GM19468 (cell line): Measurements from ENCODE around the gene TOP3A.

Experiments used
- ATAC-seq: cut with Tn5 transposase; IDR thresholded peaks from one replicate; pipeline ENCODE4 v1.9.1; 2021; ENCODE audit warnings: mild to moderate bottlenecking, moderate library complexity, moderate number of reproducible peaks; ENCODE audit not compliant: unreplicated experiment; ENCODE audit errors: extremely low read depth

TOP3A gene

DNA sequence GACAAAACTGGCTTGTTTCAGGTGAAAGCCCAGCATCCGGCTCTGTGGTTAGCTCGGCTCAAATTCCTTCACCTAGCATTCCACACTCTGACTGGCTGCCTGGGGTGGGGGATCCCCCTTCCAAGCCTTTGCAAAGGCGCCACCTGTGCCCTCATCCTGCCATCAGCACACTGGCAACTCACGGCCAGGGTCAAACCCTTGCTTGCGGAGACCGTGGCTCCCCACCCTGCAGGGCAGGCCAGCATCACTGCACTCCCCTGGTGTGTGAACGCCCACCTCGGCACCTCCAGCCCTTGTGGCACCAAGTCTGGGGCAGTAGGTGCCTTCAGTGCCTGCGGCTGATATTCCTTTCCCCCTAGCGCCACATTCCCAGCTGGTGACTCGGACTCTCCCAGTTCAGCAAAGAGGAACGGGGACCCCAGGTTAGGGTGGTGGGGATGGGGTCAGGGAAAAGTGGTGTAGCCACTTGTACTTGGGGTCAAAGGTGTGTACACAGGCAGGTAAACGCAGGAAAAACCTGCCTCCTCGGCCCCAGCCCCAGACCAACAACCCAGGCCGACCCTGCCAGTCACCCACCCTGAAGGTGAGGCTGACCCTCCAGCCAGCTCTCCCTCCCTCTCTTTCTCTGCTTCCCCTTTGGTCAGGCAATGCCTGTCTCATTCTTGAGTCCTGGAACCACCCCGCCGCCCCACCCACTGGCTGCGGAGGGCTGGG is 57.4 kb downstream of the TOP3A start:
- ATAC-seq, result no peak

DNA sequence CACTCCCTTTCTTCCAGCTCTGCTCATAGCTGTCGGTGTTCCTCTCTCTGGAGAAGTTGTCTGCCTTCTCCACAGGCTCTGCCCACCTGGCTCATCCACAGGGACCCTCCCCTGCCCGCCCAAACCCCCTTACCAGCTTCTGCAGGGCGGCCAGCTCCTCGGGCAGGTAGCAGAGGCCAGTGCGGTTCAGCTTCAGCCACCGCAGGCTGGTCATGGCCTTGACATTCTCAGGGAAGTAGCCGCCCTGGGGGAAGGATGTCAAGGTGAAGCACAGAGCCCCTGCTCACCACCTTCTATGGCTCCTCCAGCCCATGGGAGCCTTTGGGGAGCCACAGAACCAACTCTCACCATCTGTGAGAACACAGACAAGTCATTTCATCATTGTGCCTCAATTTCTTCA is 58.0 kb downstream of the TOP3A start:
- ATAC-seq, result no peak

DNA sequence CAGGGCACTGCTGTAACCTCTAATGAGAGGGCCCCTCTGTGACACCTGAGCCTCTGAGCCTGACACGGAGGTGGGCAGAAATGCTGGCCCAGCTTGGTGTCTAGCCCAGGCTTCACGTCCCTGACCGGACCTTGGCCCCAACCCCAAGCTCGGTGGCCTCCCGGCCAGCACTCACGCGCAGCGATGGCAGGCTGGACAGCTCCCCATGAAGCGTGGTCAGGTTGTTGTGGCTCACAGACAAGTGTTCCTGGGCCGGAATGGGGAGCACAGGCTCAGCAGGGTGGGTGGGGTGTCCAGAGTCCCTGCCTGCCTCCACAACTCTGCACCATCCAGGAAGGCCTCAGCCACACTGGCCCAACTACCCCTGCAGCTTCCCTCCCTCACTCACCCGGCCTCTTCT is 58.4 kb downstream of the TOP3A start:
- no peak for ATAC-seq

DNA sequence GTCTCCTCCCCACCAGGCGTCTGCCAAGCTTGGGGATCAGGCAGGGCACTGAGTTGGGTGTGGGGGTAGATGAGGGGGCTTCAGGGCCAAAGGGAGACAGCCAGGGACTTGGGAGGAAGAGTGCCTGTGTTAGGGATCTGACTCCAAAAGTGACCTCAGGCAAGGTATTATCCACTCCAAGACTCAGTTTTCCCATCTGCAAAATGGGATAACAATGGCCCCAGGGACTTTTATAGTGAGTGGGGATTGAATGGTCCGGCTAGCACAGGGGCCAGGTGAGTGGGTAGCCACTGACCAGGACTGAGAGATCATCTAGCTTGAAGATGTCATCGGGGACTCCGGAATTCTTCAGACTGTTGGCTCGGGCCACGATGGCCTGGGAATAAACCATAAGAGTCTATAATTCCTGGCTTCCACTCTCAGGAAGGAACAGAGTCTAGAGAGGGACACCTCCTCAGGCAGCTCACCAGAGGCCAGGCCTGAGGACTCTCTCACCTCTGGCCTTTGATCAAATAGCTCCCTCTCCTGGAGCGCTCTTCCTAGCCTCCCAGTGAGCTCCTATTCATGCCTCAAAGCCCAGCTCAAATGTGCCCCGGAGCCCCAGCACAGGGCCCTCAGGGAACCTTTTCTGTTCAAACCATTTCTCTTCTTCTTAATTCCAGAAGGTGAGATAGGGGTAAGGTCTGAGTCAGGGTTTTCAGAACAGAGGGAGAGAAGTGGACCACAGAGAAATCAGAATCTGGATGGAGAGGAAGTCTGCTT is 59.7 kb downstream of the TOP3A start:
- ATAC-seq, result no peak

DNA sequence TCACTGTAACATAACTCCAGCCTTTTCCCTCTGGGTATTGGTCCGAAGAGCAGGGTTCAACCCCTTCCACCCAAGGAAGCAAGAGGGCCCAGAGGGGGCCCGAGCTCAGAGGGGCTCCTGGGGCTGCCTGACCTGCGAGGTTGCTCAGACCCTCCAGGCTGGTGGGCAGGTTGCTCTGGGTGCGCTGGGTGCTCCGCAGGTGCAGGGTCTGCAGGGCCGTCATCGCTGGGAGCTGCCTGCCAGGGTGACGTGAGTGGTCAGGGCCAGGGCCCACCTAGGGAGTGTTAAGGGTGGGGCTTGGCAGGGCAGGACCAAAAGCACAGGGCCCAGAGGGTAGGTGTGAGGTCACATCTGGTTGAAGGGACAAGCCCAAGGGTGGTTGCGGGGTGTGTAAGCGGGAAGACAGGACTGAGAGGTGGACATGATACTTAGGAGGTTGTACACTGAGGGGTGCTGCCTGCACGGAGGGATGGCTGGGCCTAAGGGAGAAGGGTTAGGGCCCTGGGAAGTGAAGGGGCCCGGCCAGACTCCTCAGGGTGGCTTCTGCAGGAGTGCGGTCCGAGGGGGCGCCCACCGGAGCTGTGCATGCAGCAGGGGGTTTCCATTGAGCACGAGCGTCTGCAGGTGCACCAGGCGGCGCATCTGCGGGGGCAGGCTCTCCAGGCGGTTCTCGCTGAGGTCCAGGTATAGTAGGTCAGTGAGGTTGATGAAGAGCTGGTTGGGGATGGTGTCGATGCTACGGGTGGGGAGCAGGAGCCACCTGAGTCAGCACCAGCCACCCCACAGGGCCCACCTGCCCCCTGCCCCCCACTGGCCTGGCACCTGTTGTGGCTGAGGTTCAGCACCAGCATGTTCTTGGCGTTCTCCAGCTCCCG is 60.6 kb downstream of the TOP3A start:
- ATAC-seq, result no peak

DNA sequence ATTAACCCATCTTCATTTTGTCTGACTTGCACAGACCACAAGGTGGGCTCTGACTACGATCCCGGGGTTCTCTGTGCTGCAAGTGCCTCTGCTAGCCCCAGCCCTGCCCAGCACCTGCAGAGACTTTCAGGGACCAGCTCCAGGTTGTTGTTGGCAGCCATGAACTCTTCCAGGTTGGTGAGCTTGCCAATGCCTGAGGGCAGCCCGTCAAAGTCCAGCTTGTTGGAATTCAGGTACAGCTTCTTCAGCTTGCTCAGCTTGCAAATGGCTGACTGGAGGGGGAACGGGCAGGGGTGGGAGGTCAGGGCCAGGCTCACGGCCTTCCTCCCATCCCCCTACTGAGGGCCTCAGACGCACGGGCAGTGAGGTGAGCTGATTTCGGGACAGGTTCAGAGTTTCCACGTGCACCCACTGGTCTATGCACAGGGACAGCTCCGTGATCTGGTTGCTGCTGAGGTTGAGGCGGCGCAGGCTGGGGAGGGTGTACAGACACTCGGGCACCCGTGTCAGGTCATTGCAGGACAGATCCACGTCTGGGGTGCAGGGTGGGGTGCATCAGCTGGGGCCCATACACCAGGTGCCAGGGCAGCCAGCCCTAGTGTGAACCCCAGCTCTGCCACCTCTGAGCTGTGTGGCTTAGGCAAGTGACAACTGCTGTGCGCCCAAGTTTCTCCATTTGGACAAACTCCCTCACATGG is 61.5 kb downstream of the TOP3A start:
- ATAC-seq, result no peak

DNA sequence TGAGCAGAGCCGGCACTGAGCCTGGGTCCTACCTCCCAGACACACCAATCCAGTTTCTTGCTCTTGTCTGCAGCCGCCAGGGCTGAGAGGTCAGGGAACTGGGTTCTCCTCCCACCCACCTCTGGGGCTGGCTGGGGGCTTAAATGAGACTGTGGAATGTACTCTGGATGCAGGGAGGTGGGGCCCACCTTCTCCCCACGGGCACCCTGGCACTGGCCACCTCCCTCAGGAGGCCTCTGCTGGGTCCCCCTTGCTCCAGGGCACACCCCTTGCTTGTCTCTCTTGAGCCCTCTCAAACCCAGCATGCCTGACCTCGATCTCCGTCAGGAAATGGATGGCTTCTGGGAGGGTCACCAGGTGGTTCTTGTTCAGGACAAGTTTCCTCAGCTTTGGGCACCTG is 62.6 kb downstream of the TOP3A start:
- no peak for ATAC-seq

DNA sequence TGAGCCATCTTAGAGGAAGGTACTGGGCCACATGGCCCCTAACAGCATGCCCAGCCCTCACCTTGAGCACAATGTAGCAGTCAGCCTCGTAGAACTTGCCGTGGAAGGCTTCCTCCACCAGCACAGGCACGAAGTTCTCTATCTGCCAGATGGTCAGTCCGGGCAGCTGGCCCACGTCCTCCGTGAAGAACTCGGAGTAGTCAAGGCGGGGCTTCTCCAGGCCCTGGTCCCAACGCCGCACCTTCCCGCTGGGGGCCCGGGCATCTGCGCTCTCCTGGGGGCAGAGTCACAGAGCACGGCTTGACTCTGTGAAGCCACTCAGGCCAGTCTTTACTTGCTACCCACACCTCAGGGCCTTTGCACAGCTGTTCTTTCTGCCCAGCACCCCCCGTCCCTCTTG is 63.6 kb downstream of the TOP3A start:
- ATAC-seq, result no peak

DNA sequence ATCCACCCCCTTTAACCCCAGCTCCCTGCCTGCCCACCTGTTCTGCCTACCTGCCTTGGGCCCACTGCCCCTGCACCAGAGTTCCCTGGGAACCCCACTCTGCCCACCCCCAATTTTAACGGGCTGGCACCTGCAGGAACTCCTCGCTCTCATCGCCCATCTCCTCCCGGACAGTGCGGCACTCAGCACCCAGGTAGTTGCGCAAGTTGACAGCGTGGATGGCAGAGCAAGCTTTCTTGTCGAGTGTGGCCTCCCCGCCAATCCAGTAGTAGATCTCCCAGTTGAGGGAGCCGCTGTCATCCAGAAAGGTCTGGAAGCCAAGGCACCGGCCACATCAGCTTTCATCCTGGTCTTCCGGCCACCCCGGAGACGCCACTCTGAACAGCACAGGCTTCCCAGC is 64.1 kb downstream of the TOP3A start:
- no peak for ATAC-seq

DNA sequence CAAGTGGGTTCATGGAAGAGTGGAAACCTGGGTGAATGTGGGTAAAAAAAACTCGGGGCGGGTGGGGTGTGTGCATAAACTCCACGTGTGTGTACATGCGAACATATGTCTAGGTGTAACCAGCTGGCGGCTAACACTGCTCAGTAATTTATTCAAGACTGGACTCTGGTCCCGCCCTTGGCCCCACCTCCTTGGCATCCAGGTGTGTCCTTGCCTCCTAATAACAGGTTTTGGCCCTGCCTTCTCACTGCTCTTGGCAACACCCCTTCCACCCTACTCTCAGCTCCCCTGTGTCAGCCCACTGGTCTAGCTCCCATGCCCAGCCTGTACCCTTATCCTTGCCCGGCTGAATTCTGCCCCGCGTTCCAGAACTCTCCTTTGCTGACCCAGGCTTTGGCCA is 64.5 kb downstream of the TOP3A start:
- no peak for ATAC-seq

DNA sequence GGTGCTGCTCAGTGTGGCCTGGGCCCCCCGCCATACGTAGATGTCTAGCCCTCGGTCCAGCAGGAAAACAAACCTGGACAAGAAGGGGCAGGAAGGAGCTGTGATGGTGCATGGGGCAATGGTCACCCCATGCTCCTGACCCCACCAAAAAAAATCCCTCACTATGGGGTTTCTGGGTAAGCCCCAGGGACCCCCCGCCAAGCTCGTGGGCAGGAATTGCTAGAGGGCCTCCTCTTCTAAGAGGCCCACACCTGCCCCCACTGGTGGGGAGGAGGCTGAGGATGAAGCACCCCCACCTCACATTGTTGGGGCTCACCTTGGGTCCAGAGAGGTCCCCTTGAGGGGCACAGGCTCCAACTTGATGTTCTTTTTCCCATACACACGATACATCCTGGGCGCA is 66.0 kb downstream of the TOP3A start:
- ATAC-seq, result no peak

DNA sequence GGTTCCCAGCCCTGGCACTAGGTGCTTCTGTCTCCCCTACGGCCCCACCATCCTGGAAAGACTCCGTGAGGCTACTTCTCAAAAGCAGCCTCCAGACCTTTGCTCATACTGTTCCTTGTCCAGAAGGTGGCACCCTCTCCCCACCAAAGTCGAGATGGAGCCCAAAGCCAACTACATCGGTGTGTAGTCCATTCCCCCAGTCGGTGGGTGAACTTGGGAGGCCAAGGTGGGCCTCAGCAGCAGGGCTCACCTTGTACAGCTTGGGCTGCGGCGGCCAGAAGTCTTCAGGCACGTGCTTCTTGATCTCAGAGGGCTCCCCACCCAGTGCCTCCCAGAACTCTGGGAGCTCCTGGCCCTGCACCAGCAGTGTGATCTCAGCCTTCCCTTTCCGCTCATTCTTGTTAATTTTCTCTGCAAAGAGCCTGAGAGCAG is 66.5 kb downstream of the TOP3A start:
- ATAC-seq, result no peak

DNA sequence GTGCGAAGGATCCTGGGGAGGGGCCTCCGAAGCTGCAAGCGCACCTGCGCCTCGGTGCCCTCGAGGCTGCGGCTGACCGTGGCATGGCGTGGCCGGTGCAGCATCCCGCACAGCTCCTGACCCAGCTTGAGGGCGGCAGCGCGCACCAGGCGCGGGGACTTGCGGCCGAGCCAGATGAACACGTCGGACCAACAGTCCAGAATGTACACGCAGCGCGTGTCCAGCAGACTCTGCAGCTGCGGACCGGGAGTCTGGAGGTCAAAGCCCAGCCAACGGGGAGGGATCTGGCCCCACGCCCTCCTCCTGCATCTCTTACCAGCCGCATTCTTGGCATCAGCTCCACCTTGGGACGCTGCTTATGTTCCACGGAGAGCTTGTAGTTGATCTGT is 67.2 kb downstream of the TOP3A start:
- no peak for ATAC-seq

DNA sequence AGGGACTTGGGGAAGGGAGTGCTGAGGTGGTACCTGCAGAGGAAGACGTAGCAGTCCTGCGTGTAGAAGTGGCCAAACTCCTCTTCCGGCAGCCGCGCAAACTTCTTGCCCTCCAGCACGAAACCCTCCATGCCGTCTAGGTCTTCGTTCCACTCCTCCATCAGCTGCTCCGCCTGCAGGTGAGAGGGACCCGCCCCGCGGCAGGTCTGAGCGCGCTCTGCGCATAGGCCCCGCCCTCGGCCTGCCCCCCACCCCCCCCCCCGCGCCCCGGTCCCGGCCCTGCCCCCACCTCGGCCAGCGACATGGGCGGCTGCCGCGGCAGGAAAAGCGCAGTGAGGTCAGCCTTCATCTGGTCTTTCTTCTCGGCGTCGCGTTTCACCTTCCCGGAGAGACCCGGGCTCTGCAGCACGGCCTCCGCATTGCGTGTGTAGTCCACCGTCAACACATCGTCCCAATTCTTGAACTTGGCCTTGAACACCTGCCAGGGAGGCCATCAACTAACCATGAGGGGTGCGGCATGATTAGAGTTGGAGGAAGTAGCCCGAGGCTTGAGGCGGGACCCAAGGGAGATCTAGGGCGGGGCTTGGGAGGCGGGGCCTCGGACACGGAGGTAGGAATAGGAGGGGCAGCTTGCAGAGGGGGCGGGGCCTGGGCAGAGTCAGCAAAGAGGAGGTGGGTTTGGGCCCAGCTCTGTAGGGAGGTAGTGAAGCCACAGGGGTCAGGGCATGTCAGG is 67.7 kb downstream of the TOP3A start:
- no peak for ATAC-seq

DNA sequence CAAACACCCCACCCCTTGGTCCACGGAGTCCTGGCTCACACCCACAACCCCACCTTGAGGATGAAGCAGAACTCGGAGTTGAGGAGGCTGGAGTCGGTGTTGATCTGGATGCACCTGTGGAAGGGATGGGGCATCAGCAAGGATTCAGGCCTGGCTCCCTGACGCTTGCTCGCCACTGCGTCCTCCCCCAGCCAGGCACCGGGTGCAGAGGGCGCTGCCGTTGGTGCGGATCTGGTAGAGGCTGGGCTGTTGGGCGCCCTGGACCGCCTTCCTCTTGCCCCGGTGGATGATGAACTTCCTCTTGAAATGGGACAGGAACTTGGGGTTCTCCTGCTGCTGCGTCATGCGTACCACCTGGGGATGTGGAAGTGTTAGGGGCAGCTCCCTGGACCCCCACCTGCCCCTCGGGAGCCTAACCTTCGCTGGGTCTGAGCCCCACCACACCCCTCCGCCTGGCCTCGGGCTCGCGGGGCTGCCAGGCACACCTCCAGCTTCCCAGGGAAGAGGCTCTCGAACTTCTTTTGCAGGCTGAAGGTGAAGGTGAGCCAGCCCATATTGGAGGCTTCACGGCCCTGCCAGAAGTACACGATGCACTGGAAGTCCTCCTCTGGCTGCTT is 68.6 kb downstream of the TOP3A start:
- no peak for ATAC-seq

DNA sequence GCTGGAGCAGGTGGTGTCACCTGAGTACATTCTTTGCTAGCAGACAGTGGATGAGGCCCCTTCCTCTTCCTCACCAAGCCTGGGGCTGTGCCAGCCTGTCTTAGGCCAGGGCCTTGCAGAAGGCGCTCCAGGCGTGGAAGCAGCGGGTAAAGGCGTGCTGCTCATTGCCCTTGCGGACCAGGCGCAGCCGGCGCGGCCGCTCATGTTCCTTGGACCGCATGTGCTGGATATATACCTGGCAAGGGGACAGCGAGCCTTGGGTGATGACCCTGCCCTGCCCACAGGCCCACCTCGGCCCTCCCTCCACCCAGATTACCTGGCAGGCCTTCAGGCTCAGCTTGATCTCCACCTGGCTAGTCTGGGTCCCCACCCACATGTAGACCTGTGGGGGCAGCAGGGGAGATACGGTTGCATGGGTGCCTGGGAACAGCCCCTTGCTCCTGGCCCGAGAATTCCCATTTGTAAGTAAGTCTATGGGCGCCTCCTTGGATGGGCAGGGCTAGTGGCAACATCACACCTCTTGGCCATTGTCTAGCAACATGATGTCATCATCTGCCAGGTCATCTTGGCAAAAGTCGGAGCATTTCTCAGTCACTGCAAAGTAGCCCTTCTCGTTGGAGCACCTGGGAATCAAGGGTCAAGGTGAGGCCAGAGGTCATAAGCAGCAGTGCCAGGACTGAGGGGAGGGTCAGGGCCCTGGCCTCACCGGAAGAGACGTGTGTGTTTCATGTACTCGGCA is 69.6 kb downstream of the TOP3A start:
- no peak for ATAC-seq

DNA sequence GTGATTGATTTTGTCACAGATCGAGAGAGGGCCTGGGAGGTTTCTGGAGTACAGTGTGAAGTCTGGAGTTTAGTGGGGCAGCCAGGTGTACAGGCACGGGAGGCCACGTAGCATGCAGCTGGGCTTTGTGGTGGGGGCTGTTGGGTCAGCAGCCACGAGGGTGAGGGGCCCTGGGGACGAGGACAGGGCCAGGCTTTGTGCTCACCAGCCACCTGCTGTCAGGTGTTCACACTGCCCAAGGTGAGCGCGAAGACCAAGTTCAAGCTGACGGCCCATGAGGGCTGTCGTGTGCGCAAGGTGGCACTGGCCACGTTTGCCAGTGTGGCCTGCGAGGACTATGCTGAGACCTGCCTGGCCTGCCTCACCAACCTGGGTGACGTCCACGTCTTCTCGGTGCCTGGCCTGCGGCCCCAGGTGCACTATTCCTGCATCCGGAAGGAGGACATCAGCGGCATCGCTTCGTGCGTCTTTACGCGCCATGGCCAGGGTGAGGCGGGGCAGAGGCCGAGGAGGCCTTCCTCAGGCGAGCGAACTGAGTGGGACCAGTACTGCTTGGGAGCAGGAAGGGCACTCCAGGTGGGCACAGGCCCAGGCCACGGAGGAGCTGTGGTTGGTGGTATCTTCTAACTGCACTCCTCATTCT is 73.4 kb downstream of the TOP3A start:
- no peak for ATAC-seq

DNA sequence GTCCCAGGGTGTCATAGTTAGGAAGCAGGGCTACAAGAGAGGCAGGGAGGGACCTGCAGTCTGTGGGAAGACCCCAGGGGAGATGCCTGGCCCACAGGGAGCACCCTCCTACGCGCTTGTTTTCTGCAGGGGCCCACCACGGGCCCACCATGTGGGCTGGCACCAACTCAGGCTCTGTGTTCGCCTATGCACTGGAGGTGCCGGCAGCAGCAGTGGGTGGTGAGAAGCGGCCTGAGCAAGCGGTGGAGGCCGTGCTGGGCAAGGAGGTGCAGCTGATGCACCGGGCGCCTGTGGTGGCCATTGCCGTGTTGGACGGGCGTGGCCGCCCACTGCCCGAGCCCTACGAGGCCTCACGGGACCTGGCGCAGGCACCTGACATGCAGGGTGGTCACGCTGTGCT is 74.3 kb downstream of the TOP3A start:
- no peak for ATAC-seq
